Stimulated activated CD4-positive, alpha-beta T cell treated with anti-CD3 and anti-CD28 coated beads, Interleukin-15, amount 100 ng/mL, for 48 hours (primary cell): ENCODE data around the gene FAM81B.

Experiments used
- DNase-seq, 2 donors: peaks; one replicate each; pipeline ENCODE4 v3.0.0-alpha.2; 2020; ENCODE audit warnings: low read depth in 2 of 2

Gene FAM81B

DNA sequence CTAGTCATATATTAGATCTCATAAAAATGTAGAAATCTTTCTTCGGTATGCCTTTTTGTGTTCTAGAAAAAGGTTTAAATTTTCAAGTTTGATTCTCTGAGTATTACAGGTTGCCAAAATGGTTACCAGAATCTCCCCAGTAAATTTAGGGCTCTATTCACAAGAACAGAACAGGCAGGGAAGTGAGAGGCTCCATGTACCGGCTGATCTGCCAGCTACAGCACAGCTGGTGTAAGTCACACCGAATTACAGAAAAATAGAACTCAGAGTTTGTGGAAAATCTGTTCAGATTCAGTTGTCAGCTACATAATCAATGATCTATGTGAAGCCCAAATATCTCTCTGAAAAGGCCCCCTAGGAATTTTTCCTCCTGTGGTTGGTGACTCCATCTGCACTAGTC, 10.5 kb downstream of the FAM81B start:
- no peak for DNase-seq

DNA sequence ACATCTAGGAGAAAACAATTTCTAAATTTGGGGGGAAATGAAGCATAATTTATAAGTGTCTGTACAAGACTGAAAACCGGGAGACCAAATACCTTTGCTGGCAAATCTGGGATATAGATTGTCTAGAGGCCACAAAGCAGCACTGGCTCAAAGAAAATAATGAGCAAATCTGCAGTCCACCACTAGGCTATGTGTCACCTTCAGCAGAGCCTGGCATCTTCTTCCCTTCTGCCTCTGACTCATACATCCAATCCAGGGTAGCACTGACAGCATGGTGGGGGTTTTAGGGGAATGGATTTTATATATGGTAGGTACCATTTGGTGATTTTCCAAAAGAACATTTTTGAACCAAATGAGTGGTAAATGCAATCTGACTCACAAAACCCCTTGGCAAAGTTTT, 12.8 kb downstream of the FAM81B start:
- no peak for DNase-seq

DNA sequence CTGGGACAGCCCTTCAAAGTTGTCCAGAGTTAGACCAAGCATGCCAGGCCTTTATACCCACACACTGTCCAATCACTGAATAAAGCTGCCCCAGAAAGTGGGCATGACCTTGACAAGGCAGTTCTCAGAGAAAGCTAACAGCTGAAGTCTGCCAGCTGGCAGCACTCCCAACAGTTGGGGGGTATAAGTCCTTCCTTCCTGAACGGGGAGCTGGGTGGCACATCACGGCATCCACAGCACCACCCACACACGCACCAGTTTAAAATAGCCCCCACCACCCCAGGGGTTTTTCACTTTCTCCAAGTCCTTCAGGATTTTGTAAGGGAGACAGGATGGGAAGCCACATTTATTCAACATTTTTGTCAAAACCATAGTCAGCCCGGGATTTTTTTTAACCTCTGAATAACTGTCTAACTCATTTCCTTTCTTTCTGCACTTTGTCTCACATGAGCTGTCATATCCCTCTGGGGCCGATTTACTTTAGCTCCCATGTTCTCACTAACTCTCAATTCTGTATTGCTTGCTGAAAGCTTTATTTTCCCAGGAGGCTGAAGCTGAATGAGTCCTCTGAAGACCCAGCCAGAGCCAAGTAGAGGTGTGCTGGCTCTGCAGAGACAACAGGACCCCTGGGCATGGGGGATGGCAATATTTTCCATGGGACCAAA, 15.4 kb downstream of the FAM81B start:
- no peak for DNase-seq

DNA sequence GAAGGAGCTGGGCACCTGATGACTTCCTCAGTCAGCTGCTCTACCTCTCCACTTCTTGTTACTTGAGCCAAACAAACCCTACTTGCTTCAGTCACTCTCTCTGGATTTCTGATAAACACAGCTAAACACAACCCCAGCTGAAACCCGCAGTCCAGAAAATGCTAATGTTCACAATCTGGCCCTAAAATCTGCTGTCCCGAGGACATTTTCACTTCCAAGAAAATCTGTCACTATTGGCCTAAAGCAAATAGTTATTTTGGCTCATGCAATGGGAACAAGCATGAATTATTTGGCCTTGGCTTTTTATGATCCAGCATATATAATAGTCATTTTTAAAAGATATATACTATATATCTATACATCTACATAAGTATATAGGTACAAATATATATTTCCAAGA, 19.1 kb downstream of the FAM81B start:
- DNase-seq: no peak

DNA sequence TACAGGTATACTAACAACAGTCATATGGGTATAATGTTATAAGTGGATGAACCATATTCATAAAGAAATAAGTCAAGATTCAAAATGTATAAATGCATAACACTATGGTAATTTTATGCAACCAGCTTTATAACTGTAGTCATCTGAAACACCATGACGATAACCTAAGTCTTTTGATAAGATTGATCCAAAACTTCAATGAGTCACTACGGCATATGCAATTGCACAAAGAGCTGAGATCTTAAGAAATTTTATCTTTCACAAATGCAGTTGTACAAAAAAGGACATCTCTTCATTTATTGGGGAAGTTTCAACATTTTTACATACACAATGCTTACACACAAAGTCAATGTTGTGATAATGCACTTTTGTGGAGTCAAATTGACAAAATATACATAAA, 20.3 kb downstream of the FAM81B start:
- no peak for DNase-seq

DNA sequence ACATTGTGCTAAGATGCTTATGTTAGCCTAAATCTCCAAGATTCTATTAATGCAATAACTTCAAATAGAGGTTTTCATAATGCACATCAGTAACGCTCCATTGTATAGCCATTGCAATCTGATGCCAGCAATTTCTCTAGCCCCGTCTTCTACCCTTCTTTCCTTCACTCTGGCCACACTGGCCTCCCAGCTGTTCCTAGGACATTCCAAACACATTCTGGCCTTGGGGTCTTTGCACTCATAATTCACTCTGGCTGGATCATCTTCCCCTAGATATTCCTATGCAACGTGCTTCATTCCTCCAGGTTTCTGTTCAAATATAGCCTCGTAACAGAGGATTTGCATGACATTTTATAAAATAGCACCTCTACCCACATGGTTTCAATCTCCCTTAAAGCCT, 23.3 kb downstream of the FAM81B start:
- no peak for DNase-seq

DNA sequence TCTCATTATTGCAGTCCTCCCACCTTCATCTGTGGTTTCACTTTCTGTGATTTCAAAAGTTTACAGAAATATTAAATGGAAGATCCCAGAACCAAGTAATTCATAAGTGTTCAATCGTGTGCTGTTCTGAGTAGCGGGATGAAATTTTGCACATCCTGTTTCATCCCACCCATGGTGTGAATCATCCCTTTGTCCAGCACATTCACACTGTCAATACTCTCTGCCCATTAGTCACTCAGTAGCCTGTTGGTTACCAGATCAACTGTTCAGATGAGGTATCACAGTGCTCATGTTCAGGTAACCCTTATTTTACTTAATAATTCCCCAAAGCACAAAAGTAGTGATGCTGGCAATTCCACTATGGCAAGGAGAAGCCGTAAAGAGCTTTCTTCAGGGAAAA, 26.8 kb downstream of the FAM81B start:
- DNase-seq: no peak

DNA sequence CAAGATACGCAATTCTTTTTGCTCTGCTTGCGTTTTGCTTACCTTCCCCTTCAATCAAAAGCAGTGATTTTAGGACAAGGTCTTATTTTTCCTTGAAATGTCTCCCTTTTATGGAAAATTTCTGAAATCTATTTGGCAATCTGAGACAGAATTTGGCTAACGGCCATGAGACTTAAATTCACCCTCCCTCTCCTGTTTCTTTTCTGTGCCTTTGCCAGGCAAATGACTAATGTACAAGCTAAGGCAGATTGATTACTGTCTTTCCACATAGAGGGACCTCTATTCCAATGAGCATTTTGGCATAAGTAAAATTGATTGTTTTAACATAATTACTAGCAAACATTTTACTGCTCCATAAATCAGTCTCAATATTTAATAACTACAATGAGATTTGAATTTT, 31.7 kb downstream of the FAM81B start:
- DNase-seq: no peak

DNA sequence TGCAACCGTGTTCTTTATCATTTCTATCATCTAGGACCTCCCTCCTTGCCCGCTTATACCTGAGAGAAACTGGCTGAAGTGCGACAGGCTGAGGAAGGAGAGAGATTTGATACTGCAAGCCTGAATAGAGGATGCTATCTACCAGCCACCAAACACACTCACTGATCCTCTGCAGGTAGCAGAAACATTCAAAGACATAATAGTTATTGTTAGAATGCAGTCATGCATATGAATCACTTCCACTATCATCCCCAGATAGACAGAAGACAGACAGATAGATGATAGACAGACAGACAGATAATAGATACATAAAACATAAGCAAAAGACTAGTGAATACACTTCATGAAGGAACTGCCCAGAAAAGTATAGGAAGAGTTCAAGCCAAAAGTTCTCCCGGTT, 32.9 kb downstream of the FAM81B start:
- DNase-seq: no peak

DNA sequence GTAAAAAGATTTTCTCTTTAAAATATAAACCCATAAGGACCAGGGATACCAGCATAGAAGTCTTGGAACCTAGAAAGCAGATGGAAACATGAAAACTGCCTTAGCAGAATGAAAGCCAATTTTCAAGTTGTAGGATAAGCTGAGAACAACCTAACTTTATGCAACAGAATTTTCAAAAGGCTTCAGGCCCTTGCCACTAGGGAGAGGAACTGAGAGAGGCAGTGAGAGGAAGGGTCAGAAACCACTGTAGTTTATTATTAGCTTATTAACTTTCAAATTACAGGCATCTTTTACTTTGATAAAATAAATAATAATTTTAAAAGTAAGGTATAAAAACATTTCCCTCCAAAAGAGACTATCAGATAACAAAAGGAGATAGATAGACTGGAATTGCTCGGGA, 33.4 kb downstream of the FAM81B start:
- no peak for DNase-seq

DNA sequence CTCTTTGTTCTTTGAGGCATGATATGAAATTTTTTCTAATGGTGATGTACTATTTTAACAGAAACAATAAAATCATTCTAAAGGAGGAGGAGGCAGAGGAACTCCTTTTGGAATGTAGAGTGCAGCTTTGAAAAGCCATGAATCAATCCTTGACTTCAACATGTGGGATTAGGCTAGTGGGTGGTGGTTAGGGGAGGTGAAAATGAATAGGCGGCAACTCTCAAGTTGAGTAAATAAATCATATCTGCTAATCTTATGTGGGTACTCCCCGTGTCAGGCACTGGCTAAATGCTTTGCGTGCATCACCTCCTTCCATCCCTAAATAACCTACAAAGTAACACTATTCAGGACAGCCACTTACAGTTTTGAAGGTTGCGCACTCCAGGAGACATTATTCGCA, 35.1 kb downstream of the FAM81B start:
- no peak for DNase-seq

DNA sequence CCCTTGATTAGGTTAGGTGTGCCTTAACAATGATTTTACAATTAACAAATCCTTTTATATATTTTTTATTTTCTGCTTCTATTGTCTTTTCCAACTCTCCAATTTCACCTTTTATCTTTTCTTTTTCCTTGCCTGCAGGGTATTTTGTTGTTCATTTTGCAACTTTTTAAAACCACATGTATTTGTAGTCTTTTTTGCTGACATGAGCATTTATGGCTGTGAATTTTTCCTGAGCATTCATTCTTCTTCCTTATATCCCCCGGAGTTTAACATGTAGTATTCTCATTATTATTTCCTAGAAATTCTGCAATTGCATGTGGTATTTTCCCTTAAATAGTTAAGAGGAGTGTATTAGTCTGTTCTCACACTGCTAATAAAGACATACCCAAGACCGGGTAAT, 41.6 kb downstream of the FAM81B start:
- no peak for DNase-seq

DNA sequence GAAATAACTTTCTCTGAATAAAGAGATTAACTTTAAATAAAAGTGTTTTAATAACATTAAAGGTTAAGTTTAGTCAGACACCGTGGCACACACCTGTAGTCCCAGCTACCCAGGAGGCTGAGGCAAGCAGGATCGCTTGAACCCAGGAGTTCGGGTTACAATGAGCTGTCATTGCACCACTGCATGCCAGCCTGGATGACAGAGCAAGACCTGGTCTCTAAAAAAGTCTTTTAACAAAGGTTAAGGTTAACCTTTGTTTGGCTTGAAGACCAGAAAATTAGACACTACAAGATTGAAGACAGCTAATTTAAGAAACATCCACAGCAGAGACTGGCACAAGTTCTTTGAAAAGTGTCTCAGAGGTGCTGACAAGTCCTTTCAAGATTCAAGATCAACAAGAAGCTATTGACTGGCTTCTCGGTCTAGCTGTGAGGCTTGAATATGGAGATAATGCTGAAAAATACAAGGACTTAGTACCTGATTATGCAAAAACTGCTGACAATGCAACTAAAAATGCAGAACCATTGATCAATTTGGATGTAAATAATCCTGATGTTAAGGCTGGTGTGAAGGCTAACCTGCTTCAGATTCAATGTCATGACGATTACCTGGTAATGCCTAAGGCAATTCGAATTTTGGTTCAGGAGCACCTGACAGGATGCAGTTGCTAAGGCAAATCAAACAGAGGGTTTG, 48.8 kb downstream of the FAM81B start:
- DNase-seq: no peak

DNA sequence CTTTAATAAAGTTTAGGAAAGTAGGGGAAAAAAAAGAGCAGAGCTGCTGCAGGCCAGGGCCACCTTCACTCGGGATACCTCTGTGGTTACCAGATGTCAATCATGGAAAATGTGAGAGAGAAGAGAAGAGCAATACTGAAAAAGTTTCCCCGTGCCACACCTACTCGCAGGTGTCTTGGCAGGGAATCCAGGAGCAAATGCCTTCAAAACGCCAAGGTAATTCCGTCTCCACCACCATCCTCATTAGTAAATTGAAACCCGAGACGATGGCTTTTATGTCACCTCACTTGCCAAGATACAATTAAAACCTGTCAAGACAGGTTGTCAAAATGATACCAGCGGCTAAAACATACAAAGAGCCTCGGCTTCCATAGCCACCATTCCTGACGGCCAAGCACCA, 49.7 kb downstream of the FAM81B start:
- no peak for DNase-seq

DNA sequence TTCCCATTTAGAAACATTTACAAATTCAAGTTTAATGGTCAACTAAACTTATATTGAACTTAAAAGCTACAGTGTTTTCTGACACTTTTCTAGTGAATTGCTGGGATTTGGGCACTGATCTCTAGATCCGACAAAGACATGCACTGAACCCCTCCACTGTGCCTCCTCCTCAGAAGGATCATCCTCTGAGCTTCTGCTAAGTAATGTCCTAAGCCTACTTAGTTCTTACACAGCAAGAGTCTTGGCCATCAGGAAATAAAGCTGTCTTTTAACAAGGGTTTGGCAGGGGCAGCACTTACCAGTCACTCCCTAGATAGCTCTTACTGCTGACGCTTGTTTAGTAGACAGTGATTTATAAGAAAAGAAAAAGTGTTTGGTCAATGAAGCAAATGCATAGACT, 50.5 kb downstream of the FAM81B start:
- DNase-seq: no peak

DNA sequence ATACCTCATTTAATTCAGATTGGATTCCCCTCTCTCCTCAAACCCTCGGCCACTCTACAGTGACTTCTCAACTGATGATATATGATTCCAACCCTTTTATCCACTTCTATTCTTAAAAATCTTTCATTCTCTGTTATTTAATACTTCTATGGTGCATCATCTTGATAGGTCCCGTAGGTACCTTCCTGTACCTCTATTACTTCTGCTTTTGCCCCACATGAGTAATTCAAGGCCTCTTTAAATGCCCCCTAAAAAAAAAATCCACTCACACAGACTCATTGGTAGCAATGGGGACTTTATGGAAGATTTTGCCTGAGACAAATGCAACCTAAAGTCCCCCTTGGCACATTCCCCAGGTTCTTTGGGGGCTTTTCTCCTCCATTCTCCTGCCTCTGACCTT, 54.3 kb downstream of the FAM81B start:
- DNase-seq: no peak

DNA sequence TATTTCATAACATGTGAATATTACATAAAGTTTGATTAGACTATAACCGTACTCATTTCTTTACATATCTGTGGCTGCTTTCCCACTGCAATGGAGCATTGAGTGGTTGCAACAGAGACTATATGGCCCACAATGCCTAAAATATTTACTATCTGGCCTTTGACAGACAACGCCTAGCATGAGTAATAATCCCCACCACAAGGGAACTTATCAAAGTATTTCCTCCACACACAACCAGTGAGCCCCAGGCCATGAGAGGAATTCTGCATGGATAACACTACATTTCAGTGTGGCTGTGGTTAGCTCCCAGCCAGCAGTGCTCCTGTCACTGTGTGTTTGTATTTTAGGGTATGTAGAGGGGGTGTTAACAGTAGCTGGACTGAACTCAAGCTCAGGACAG, 54.8 kb downstream of the FAM81B start:
- no peak for DNase-seq

DNA sequence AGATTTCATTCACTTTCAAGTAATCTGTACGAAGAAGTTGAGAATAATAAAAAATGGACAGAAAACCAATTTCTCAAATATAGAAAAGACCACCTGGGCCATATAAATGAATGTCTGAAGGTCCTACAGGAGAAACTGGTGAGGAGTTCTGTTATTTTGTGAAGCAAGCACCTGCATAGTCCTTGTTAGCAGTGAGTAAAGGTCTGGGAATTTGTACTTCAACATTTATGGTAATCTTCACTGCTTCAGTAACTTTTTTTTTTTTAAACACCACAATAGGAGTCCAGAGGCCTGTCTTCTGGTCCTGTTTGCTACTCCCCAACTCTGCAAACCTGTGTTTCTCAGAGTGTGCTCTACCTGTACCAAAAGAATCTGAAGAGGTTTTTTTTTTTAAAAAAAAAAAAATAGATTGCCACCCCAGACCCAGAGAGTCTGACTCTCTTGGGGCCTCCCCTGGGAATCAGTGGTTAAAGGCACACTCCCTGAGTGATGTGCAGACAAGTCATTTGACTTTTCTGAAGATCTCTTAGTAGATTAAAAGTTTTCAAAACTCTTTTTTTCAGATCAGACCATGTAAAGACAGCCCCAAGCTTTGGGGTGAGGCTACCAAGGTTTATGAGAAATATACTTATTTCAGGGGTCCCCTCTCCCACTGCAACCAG, 55.5 kb downstream of the FAM81B start:
- DNase-seq: no peak

DNA sequence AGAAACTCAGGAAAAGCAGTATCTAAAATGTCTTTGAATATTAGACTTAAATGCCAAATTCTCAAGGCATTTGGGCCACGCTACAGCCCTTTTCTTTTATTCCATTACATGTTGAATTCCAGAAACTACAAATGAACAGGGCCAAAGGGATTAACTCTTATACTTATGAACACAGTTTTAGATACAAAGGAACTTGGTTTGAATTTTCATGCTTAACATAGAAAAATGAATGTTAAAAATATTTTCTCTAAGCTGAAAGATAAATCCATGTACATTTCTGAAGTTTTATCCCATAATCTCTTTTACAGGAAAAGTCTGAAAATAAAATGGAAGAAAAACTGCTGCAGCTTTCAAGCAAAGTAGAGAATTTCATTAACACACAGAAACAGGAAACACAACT, 56.8 kb downstream of the FAM81B start:
- no peak for DNase-seq

DNA sequence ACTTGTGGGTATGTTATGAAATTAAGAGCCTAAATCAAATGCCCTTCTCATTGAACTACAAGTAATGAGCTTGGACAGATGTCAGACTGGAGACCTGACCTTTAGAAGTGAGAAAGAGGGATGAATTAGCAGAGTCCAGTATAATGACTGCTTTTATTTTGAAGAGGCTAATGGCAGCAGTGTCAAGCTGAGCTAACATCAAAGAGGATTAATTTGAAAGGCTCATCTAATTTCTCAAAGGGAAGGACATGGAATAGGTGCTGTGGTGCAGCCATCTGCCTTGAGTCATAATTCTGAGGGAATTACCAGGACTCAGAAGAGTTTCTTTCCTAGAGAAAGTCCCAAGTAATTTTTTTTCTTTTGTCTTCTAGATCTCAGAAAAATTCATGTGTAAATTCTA, 57.6 kb downstream of the FAM81B start:
- DNase-seq: no peak

DNA sequence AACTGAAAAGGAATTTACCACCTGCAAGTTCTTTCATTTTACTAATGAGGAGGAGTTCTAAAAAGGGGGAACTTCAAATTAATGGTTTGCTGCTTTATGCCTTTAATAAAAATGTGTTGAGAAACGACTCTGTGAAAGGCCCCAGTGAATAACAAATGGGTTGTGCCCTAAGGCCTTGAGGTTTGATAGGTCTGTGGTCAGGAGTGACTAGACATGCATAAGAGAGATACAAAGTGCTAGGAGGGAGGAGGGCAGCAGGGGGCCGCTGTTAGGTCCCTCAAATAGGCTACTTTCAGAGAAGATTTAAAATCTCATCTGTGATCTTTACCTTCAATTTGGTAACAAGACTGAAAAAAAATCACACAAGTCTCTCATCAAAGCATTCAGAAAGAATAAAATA, 58.3 kb downstream of the FAM81B start:
- no peak for DNase-seq

DNA sequence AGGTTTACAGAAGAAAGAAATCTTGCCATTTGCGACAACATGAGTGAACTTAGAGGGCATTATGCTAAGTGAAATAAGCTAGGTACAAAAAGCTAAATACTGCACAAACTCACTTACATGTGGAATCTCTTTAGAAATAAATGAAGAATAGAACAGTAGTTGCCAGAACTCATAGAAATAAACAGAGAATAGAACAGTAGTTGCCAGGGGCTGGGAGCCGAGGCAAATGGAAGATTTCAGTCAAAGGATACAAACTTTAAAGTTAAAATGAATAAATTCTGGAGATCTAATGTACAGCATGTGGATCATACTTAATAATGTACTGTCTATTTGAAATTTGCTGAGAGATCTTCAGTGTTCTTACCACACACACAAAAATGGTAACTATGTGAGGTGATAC, 63.4 kb downstream of the FAM81B start:
- no peak for DNase-seq

DNA sequence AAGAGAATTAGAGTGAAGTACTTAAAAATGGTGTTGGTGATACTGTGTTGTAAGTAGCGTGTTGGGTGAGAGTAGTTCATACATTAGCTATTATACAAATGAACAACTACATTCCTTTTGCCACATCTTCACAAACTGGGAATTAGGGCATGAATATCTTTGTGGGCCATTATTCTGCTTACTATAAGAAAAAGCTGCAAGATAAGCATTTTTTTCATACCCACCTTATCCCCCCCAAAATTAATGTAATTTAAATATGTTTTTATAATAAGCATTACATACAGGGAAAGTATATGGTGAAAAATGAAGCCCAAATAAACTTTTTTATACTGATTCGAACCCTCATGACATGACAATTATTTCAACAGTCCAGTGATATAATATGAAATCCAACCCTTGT, 69.5 kb downstream of the FAM81B start:
- no peak for DNase-seq
